SH-SY5Y (cell line): ENCODE results near the gene EBI3.

Source experiments
- GATA2 ChIP-seq: IDR thresholded peaks from 2 replicates; pipeline ENCODE4 v1.6.1; 2011; ENCODE audit warnings: mild to moderate bottlenecking, low read depth, low read length
- GATA3 ChIP-seq: IDR thresholded peaks from 2 replicates; pipeline ENCODE4 v1.6.1; 2011; ENCODE audit warnings: low read depth, mild to moderate bottlenecking, low read length, moderate library complexity

GRCh38 chr19:4257025-4257424 lies 27.7 kb downstream of the EBI3 start:
- TF ChIP-seq GATA2: no peak
- no peak for TF ChIP-seq GATA3
